AG09309 (cell line): ENCODE measurements around the gene FCF1.

Experiments used
- DNase-seq: peaks from one replicate; pipeline ENCODE4 v3.0.0-alpha.2; 2010; ENCODE audit warnings: low read depth
- H3K4me3 ChIP-seq: 2 replicates; pipeline ENCODE4 v1.5.1; 2011; ENCODE audit warnings: mild to moderate bottlenecking, low read depth, low read length, moderate library complexity; ENCODE audit not compliant: control insufficient read depth
- CTCF ChIP-seq: IDR thresholded peaks from 2 replicates; pipeline ENCODE4 v1.5.1; 2011; ENCODE audit warnings: mild to moderate bottlenecking, low read depth, low read length, inconsistent platforms; ENCODE audit not compliant: insufficient read depth, control insufficient read depth; ENCODE audit errors: missing control alignments

FCF1 gene

GRCh38 chr14:74784634-74785033 is 71.7 kb downstream of the FCF1 start:
- no peak overlapping the region for H3K4me3 ChIP-seq
- TF ChIP-seq CTCF, result no peak
- DNase-seq, result no peak

- TF ChIP-seq CTCF, result no peak
- DNase-seq, result no peak
- no peak overlapping the region for H3K4me3 ChIP-seq
These were observed 72.2 kb downstream of the FCF1 start for GRCh38 chr14:74785056-74785613.

GRCh38 chr14:74786796-74787315 is 73.9 kb downstream of the FCF1 start:
- H3K4me3 ChIP-seq, result no peak overlapping the region
- TF ChIP-seq CTCF, result no peak
- DNase-seq, result no peak
